Epithelial cell of proximal tubule (primary cell): Measurements from ENCODE around the gene TMEM126B. TPM values are rescaled to one million over a fixed set of nuclear protein-coding genes. Genes with fewer than 3 reads are reported as not detected.
A peak's percentile ranks its signal among the peaks of the same experiment; 100 is the strongest.
"Not testable (repeated sequence)": the region's sequence is repeated elsewhere in the genome, so short reads cannot be mapped to it uniquely, and the experiment has no call there.

Experiments
- DNase-seq: peaks from one replicate; pipeline ENCODE4 v3.0.0-alpha.2; 2011; ENCODE audit warnings: low read depth
- H3K4me3 ChIP-seq: 2 replicates; pipeline ENCODE4 v1.5.1; 2011; ENCODE audit warnings: low read depth, mild to moderate bottlenecking, low read length
- CTCF ChIP-seq: conservative IDR thresholded peaks from 2 replicates; pipeline ENCODE4 v1.5.1; 2012; ENCODE audit warnings: low read depth, mild to moderate bottlenecking, low read length
- total RNA-seq: library from RNA; depleted of rRNA; stranded (reverse); fragments of >200 nt; gene quantifications from 2 replicates; pipeline ENCODE4 v1.2.3, GENCODE V29; 2015

The TMEM126B gene
- total RNA-seq, 1 donor from 2014 or later: 86.8 TPM

- DNase-seq: no peak
- no peak for TF ChIP-seq CTCF
- H3K4me3 ChIP-seq: no peak overlapping the region
Observed at GRCh38 chr11:85599083-85599482, 29.3 kb upstream of the TMEM126B start.

GRCh38 chr11:85602526-85603213 lies 25.7 kb upstream of the TMEM126B start:
- DNase-seq: no peak
- TF ChIP-seq CTCF: no peak
- H3K4me3 ChIP-seq: no peak overlapping the region

- no peak for DNase-seq
- no peak for TF ChIP-seq CTCF
- no peak overlapping the region for H3K4me3 ChIP-seq
Observed at GRCh38 chr11:85603220-85603619, 25.2 kb upstream of the TMEM126B start.

GRCh38 chr11:85606237-85606636 lies 22.2 kb upstream of the TMEM126B start:
- not testable (repeated sequence) for DNase-seq, H3K4me3 ChIP-seq

GRCh38 chr11:85608621-85609020 lies 19.8 kb upstream of the TMEM126B start:
- not testable (repeated sequence) for H3K4me3 ChIP-seq, DNase-seq

GRCh38 chr11:85609286-85609685 lies 19.1 kb upstream of the TMEM126B start:
- not testable (repeated sequence) for H3K4me3 ChIP-seq, DNase-seq

GRCh38 chr11:85611643-85612042 lies 16.8 kb upstream of the TMEM126B start:
- DNase-seq, H3K4me3 ChIP-seq: not testable (repeated sequence)

GRCh38 chr11:85619499-85619898 lies 8.9 kb upstream of the TMEM126B start:
- H3K4me3 ChIP-seq: no peak overlapping the region
- peak; percentile 33 for DNase-seq
- TF ChIP-seq CTCF: no peak

- no peak overlapping the region for H3K4me3 ChIP-seq
- TF ChIP-seq CTCF: no peak
- DNase-seq: no peak
Observed at GRCh38 chr11:85620256-85620655, 8.1 kb upstream of the TMEM126B start.
